ENCODE data around the gene DPM2.

GRCh38 chr9:127961155-127961490 lies 23.5 kb upstream of the DPM2 start:
- no peak for TF ChIP-seq CTCF (IDR thresholded peaks at IDR 0.05)
- TF ChIP-seq POLR2AphosphoS5 (IDR thresholded peaks at IDR 0.05), result no peak
- TF ChIP-seq POLR2A (IDR thresholded peaks at IDR 0.05), result no peak
- TF ChIP-seq EP300 (IDR thresholded peaks at IDR 0.05), result no peak
